DMS 273 (cell line): ENCODE data around the gene LRIG1.

Experiments
- DNase-seq: peaks from one replicate; lab custom pipeline; 2025; ENCODE audit not compliant: unreplicated experiment; lab: John Stamatoyannopoulos, UW

The LRIG1 gene, protein sequence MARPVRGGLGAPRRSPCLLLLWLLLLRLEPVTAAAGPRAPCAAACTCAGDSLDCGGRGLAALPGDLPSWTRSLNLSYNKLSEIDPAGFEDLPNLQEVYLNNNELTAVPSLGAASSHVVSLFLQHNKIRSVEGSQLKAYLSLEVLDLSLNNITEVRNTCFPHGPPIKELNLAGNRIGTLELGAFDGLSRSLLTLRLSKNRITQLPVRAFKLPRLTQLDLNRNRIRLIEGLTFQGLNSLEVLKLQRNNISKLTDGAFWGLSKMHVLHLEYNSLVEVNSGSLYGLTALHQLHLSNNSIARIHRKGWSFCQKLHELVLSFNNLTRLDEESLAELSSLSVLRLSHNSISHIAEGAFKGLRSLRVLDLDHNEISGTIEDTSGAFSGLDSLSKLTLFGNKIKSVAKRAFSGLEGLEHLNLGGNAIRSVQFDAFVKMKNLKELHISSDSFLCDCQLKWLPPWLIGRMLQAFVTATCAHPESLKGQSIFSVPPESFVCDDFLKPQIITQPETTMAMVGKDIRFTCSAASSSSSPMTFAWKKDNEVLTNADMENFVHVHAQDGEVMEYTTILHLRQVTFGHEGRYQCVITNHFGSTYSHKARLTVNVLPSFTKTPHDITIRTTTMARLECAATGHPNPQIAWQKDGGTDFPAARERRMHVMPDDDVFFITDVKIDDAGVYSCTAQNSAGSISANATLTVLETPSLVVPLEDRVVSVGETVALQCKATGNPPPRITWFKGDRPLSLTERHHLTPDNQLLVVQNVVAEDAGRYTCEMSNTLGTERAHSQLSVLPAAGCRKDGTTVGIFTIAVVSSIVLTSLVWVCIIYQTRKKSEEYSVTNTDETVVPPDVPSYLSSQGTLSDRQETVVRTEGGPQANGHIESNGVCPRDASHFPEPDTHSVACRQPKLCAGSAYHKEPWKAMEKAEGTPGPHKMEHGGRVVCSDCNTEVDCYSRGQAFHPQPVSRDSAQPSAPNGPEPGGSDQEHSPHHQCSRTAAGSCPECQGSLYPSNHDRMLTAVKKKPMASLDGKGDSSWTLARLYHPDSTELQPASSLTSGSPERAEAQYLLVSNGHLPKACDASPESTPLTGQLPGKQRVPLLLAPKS

DNA sequence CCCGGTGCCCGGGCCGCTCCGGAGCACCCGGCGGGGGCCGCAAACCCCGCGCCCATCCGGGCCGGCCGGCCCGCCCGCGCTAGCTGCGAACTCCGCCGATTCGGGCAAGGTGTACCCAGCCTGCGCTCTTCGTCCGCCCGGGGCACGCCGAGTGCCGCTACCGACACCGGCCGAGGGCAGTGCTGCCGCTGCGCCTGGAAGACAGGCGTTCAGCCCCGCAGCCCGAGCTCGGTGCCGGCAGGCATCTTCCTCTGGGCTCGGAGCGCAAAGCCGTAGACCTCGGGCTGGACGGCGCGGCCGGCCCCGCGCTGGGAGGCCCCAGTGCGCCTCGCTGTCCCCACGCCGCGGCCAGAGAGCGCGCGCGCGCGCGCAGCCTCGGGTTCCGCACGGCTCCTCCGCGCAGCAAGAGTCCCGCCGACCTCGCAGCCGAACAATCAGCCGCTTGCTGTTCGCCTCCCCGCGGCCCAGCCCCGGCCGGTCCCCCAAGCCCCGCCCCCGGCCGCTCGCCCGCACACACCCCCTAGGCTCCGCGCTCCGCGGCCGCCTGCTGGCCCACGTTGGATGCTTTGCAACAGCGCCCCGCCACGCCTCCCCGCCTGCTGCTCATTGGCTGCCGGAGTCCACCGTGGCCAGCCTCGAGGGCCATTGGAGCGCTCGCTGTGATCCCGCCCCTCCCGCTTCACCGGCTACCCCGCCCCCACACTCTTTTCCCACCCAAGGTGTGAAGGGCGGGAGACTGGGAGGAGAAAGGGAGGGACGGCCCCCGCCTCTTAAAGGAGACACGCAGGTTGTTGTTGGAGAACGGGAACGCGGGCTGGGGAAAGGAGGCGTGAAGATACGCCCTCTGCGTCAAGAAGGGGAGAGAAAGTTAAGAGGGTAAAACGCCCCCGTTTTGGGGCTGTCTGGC, at the start of gene LRIG1:
LRIG1 (minus strand) TSS at position 447 of the 907 bp plus-strand sequence. CDS start 615 bp downstream, outside the sequence.
- DNase-seq = peak; percentile 98

DNA sequence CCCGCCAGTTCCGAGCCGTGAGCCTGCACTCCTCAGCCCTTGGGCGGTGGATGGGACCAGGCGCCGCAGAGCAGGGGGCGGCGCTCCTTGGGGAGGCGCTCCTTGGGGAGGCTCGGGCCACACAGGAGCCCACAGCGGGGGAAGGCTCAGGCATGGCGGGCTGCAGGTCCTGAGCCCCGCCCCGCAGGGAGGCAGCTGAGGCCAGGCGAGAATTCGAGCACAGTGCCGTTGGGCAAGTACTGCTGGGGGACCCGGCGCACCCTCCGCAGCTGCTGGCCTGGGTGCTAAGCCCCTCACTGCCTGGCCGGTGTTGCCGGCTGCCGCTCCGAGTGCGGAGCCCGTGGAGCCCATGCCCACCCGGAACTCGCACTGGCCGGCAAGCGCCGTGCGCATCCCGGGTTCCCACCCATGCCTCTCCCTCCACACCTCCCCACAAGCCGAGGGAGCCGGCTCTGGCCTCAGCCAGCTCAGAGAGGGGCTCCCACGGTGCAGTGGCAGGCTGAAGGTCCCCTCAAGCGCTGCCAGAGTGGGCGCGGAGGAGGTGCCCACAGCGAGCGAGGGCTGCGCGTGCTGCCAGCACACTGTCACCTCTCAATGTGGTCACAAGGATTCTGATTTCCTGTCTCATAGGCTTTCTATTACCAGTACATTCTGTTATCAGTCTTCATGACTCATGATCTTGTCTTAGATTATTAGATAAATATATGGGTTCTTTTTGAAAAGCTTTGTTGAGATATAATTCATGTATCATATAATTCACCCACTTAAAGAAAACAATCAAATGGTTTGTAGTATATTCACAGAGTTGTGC, 44.0 kb upstream of the LRIG1 start:
- DNase-seq = no peak

DNA sequence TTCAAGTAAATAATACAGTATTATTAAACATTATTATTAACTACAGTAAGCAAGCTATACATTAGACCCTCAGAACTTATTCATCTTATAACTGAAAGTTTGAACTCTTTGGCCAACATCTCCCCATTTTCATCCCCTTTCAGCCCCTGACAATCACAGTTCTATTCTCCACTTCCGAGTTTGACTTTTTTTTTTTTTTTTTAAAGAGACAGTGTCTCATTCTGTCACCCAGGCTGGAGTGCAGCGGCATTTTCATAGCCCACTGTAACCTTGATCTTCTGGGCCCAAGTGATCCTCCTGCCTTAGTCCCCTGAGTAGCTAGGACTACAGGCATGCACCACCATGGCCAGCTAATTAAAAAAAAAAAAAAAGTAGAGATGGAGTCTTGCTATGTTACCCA, 41.3 kb upstream of the LRIG1 start:
- no peak for DNase-seq

DNA sequence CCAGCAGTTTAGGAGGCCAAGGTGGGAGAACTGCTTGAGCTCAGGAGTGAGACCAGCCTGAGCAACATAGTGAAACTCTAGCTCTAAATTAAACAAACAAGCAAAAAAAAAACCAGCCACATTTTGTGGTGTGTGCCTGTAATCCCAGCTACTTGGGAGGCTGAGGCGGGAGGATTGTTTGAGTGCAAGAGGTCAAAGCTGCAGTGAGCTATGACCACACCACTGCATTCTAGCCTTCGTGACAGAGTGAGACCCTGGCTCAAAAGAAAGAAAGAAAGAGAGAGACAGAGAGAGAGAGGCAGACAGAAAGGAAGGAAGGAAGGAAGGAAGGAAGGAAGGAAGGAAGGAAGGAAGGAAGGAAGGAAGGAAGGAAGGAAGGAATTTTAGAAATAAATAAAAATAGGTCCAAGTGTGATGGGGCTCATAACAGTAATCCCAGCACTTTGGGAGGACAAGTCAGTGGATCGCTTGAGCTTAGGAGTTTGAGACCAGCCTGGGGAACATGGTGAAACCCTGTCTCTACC, 38.7 kb upstream of the LRIG1 start:
- no peak for DNase-seq

DNA sequence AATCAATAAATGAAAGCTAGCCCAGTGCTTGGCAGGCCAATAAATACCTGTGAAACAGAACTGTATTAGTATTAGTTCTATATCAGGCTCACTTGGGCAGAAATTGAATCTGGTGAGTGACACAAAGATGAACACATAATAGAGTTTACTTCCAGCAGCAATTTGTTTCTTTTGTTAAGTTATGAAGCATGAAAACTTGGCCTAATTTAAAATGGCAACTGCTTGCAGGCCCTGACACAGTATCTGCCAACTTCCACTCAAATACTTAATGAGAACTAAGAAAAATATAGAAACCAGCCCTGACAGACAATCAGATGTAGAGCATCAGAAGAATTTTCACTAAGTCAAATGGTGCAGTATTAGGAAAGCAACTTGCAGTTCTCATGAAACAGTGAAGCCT, 37.6 kb upstream of the LRIG1 start:
- DNase-seq = no peak

DNA sequence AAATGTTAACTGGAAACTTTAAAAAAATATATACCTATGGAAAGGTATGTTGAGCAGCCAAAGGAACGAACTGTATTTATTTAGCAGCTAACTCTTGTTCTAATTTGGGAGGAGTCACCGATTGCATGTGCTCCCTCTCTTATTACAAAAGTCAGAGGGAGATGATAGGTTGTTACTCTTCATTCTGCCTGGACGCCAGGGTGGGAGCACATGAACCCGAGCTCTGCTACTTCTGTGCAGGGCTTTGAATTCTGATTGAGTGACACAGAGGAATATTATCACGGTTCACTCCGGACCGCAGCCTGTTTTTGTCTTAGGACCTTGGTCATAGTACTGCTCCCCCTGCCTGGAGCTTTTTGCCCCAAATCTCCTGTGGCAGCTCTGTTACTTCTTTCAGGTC, 36.9 kb upstream of the LRIG1 start:
- no peak for DNase-seq

DNA sequence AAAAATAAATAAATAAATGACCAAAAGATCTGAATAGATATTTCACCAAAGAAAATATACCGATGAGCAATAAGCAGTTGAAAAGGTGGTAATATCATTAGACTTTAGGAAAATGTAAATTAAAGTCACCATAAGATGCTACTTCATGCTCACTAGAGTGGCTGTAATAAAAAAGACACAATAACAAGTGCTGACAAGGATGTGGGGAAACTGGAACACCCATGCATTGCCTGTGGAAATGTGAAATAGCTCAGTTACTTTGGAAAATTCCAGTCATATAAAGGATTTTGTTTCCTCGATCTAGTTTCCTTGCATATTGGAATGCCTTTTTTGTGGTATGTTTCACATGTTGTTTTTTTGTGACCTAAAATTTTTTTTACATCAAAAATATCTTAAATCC, 36.0 kb upstream of the LRIG1 start:
- DNase-seq = no peak

DNA sequence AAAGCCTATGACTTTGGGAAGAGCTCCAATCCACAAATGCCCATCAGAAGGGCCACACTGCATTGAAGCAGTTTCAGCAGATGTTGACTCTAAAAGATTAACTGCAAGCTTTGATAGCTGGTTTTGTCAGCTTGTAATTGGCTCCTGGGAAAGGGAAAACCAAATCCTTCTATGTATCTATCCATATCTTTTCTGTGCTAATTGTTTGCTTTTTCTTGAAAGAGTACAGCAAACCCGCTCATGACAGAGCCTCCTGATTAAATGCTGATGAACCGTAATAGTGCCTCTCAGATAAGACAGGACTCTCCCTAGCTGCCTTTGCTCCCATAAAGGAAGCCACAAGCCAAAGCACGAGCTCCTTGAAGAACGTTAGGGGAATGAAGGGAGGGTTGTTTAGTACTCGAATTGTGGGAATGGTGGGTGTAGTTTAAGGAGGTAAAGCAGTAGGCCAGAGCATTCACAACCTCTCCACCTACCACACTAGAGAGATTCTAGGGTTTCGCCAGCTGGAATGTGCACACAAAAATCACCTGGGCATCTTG, 33.6 kb upstream of the LRIG1 start:
- no peak for DNase-seq

DNA sequence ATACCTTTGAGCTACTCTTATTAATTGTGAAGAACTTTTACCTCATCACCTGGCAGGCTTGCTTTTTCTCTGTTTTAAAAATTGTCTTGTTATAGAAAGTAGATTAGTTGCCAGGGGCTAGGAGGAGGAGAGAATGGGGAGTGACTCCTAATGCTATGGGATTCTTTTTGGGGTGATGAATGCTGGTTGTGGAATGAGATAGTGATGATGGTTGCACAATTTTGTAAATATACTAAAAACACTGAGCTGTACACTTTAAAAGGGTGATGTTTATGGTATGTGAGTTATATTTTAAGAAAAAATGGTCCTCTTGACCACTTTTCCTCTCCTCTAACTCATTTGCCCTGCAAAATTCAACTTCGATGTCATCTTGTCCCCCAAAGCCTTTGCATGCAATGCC, 31.8 kb upstream of the LRIG1 start:
- no peak for DNase-seq

DNA sequence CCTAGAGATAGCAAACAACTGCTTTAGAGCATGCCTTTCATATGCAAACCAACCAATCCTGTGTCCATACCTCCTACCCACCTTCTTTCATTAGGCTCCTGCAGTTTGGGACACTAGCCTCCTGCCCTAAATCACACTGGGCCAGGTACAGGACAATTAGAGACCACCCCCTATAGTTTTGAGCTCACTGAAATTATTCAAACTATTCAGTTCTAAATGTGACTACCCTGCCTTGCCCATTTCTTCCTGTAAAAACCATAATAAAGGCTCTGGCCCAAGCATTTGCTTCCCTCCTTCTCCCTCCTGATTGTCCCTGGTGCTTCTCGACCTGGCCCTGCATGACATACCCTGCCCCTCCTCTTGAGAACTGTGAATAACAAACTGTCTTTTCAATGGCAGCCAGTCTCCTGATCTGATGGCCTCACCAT, 31.4 kb upstream of the LRIG1 start:
- DNase-seq = no peak

DNA sequence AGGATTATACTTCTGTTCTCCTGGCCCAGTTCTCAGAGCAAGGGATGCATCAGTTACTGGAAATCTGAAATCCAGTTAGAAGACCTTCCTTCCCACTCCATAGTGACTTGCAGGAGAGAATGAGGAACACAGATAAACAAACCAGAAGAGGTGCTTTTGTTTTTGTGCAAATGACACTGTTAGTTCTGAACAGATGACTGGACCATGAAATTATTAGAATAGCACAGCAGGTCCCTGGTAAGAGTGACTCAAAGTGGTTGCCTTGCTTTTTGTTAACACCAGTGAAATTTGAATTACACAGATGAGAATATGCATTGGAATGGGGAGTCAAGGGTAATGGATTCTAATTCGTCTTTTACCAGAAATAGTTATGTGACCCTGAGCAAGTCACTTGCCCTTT, 30.4 kb upstream of the LRIG1 start:
- DNase-seq = no peak

DNA sequence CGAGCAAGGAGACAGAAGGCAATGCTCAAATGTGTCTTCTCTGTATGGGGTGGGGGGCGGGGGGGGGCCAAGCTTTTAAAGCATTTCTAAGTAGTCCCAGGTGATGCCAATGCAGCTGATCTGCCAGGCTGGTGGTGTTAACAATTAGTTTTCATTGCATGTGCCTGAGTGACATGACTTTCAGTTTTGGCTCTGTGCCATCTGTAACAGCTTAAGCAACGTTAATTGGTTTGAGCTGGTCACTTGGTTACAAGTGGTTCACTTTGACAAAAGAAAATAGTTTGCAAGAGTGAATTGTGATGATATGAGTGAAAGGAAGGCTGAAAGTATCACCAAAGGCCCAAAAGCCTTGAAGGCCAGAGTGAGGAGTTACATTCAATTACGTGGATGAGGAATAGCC, 26.4 kb upstream of the LRIG1 start:
- peak; percentile 45 for DNase-seq

DNA sequence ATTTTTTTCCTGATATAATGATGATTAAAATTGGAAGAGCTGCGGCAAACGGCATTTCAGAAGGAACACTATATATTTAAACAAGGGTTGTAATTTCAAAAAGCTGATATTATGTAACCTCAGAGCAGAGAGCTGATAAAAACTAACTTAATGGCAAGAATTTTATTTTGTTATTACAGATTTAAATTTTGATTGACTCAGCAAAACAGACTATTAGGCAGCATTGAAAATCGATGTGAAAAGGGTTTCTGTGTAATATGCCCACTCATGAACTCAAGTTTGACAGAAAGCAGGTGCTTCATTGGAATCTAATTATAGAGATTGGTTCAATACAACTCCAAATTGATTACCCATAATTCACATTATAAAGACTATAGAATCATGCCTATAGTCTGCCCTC, 24.9 kb upstream of the LRIG1 start:
- DNase-seq = no peak

DNA sequence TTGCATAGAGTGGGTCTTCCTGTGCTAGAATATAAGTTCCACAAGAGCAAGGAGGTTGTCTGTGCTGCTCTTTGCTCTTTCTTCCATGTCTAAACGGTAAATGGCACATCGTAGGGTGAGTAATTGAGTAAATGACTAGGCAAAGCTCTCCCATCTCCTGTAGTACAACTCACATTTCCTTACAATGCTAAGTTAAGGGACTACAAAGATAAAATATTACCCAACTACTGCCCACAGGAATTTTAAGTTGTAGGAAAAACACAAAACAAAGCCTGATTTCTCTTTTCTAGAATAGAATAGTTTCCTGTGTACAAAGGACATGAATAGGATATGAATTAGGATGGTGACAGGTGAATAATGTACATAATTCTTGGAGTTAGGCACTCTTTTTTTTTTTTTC, 19.9 kb upstream of the LRIG1 start:
- no peak for DNase-seq

DNA sequence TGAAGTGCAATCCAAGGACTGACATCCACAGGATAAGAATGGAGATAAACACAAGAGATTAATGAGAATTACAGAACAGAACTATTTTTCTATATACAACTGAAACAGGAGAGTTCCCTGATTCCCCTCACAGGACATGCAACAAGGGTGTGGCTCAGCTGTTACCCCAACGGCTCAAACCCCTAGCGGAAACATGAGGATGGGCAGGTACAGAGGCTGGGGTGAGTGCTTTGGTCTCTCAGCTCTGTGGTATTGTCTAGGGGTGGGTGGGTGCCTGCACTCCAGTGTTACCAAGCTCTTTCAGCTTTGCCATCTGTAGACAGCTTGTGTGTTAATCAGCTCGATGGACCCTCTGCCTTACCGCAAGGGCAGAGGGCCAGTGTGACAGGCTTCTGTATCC, 17.8 kb upstream of the LRIG1 start:
- DNase-seq = peak; percentile 2

DNA sequence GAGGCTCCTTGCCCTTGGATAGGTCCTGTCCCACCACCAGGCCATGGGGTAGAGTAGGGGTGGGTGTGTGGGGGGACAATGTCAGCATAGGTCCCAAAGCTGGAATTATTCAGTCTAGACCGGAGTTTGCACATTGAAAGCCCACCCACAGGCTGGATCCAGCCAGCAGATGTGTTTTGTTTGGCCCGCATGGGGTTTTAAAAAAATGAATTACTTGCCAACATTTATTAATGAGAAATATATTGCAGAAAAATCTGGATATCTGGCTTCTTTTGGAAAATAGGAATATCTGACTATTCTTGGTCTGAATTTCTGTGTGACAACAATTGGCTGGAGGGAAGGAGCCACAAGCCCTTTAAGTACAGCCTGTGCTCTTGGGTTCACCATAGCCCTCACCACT, 17.3 kb upstream of the LRIG1 start:
- no peak for DNase-seq

DNA sequence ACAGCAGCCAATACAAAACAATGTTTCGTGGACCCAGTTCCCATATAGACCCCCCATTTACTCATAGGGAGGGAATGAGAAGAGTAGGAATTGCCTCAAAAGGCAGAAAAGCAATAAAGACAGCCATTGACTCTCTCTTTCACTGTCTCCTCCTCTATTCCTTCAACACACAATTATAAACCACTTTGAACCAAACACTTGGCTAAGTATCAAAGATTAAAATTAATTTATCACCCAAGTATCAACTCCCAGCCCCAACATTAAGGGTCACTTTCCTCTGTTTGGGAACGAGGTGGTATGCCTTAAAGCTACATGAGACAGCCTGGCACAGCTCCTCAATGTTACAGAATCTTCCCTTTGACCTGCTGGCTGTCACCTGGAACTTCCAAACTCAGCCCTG, 16.4 kb upstream of the LRIG1 start:
- no peak for DNase-seq

DNA sequence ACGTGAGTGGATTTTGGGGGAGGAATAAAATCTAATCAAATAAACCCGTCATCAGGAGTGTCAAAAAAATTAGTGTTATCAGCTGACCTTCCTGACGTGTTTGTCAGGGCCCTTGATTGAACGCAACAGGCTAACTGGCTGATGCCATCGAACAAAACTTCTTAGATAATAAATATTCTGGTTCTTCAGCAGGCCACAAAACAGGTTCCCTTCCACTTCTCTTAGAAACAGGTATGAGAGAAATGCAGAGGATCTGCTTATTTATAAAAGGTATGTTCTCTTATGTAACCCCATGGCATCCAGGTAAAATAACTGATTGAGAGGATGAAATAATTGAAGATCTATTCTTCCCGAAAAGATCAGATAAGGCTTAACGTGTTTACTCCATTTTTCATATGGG, 7.6 kb upstream of the LRIG1 start:
- no peak for DNase-seq
